HEK293T (cell line): ENCODE measurements around the gene KCNK7.

Experiments used
- CTCF ChIA-PET: fragments of 350-600 bp; formaldehyde crosslinking; extraction: SDS; loops from one replicate; lab custom pipeline; 2021; ENCODE audit warnings: antibody characterized with exemption, inconsistent platforms; lab: Yijun Ruan, JAX
- POLR2A ChIA-PET: fragments of 350-600 bp; formaldehyde crosslinking; extraction: SDS; loops from one replicate; lab custom pipeline; 2020; ENCODE audit warnings: antibody characterized with exemption, inconsistent platforms; lab: Yijun Ruan, JAX
- DNase-seq: peaks from one replicate; pipeline ENCODE4 v3.0.0; 2012; ENCODE audit warnings: mixed read lengths; ENCODE audit errors: extremely low spot score
- ARNT ChIP-seq: fragments of 450-650 bp; IDR thresholded peaks from 2 replicates; pipeline ENCODE4 v1.6.1; 2017; ENCODE audit warnings: mild to moderate bottlenecking
- BHLHE40 ChIP-seq: fragments of 450-650 bp; IDR thresholded peaks from 2 replicates; pipeline ENCODE4 v1.6.1; 2016; ENCODE audit warnings: mild to moderate bottlenecking, moderate library complexity, borderline replicate concordance
- CTBP1 ChIP-seq: fragments of 450-650 bp; IDR thresholded peaks from 2 replicates; pipeline ENCODE4 v1.6.1; 2016; ENCODE audit warnings: borderline replicate concordance
- ELF4 ChIP-seq: fragments of 450-650 bp; IDR thresholded peaks from 2 replicates; pipeline ENCODE4 v1.6.1; 2017; ENCODE audit warnings: antibody characterized with exemption
- FOXA1 ChIP-seq: fragments of 450-650 bp; IDR thresholded peaks from 2 replicates; pipeline ENCODE4 v1.6.1; 2016; ENCODE audit warnings: mild to moderate bottlenecking
- FOXK2 ChIP-seq: fragments of 450-650 bp; IDR thresholded peaks from 2 replicates; pipeline ENCODE4 v1.6.1; 2016; ENCODE audit warnings: mild to moderate bottlenecking
- FOXM1 ChIP-seq: fragments of 450-650 bp; IDR thresholded peaks from 2 replicates; pipeline ENCODE4 v1.6.1; 2017; ENCODE audit warnings: mild to moderate bottlenecking, borderline replicate concordance
- HDGF ChIP-seq: fragments of 450-650 bp; IDR thresholded peaks from 2 replicates; pipeline ENCODE4 v1.6.1; 2017; ENCODE audit warnings: antibody characterized with exemption, borderline replicate concordance
- L3MBTL2 ChIP-seq: fragments of 450-650 bp; conservative IDR thresholded peaks from 2 replicates; pipeline ENCODE4 v1.6.1; 2016; ENCODE audit warnings: mild to moderate bottlenecking
- LEF1 ChIP-seq: fragments of 450-650 bp; IDR thresholded peaks from 2 replicates; pipeline ENCODE4 v1.6.1; 2017; ENCODE audit warnings: mild to moderate bottlenecking, borderline replicate concordance
- NFRKB ChIP-seq: fragments of 450-650 bp; IDR thresholded peaks from 2 replicates; pipeline ENCODE4 v1.6.1; 2016; ENCODE audit warnings: mild to moderate bottlenecking, moderate library complexity
- PKNOX1 ChIP-seq: fragments of 450-650 bp; IDR thresholded peaks from 2 replicates; pipeline ENCODE4 v1.6.1; 2016
- SP1 ChIP-seq: fragments of 450-650 bp; IDR thresholded peaks from 2 replicates; pipeline ENCODE4 v1.6.1; 2017
- SUZ12 ChIP-seq: fragments of 450-650 bp; IDR thresholded peaks from 2 replicates; pipeline ENCODE4 v1.6.1; 2016; ENCODE audit warnings: mild to moderate bottlenecking
- TARDBP ChIP-seq: fragments of 450-650 bp; IDR thresholded peaks from 2 replicates; pipeline ENCODE4 v1.6.1; 2016
- ZNF384 ChIP-seq: fragments of 450-650 bp; IDR thresholded peaks from 2 replicates; pipeline ENCODE4 v1.6.1; 2016

The KCNK7 gene

GRCh38 chr11:65584106-65584505 is 11.5 kb downstream of the KCNK7 start:
- ChIA-PET CTCF (interaction anchor here (1.4 kb wide), 1 partner anchor 10 kb away, joined by 4 read pairs; no protein-coding TSS in a partner anchor), POLR2A (interaction anchor here (1.0 to 1.8 kb wide), 3 partner anchors 31 to 161 kb away, joined by 3 to 5 read pairs (median 4); partner anchors contain the start of genes NEAT1 and PCNX3)
- TF ChIP-seq FOXM1: no peak
- no peak for TF ChIP-seq L3MBTL2
- no peak for TF ChIP-seq NFRKB
- no peak for DNase-seq

- ChIA-PET CTCF (interaction anchor here (1.4 kb wide), 1 partner anchor 10 kb away, joined by 4 read pairs; no protein-coding TSS in a partner anchor), POLR2A (interaction anchor here (1.0 to 1.8 kb wide), 3 partner anchors 32 to 160 kb away, joined by 3 to 5 read pairs (median 4); partner anchors contain the start of genes NEAT1 and PCNX3)
- no peak for DNase-seq
- TF ChIP-seq LEF1: no peak
- no peak for TF ChIP-seq FOXA1
- TF ChIP-seq TARDBP: no peak
- TF ChIP-seq SP1: no peak
- no peak for TF ChIP-seq ZNF384
- no peak for TF ChIP-seq SUZ12
Measured at GRCh38 chr11:65583589-65583988, 12.0 kb downstream of the KCNK7 start.

- no peak for DNase-seq
- TF ChIP-seq LEF1 (no peak), SP1 (no peak), FOXK2 (no peak), BHLHE40 (no peak), ELF4 (no peak), ZNF384 (no peak), L3MBTL2 (no peak), FOXM1 (no peak), NFRKB (no peak), FOXA1 (no peak)
- POLR2A ChIA-PET: no interaction called here
- CTCF ChIA-PET: interaction anchor here (2.1 kb wide), 1 partner anchor 12 kb away, joined by 5 read pairs; no protein-coding TSS in a partner anchor
Measured at GRCh38 chr11:65581928-65582327, 13.7 kb downstream of the KCNK7 start.

GRCh38 chr11:65580756-65581155 is 14.8 kb downstream of the KCNK7 start:
- DNase-seq: no peak
- ChIA-PET POLR2A (no interaction called here), CTCF (interaction anchor here (0.6 kb wide), 1 partner anchor 249 kb away, joined by 4 read pairs; no protein-coding TSS in a partner anchor)
- TF ChIP-seq ARNT (no peak), L3MBTL2 (no peak), TARDBP (no peak), PKNOX1 (no peak), FOXA1 (no peak), FOXK2 (no peak), ZNF384 (no peak), BHLHE40 (no peak), SUZ12 (no peak), NFRKB (no peak), SP1 (no peak), FOXM1 (no peak), CTBP1 (no peak), HDGF (no peak), LEF1 (no peak), ELF4 (no peak)

GRCh38 chr11:65580031-65580692 is 15.4 kb downstream of the KCNK7 start:
- CTCF ChIA-PET: interaction anchor here (0.6 to 0.7 kb wide), 2 partner anchors 249 to 263 kb away, joined by 3 to 4 read pairs; no protein-coding TSS in a partner anchor
- POLR2A ChIA-PET: no interaction called here
- TF ChIP-seq BHLHE40 (no peak), LEF1 (no peak), NFRKB (no peak), ZNF384 (no peak), CTBP1 (no peak), TARDBP (no peak), PKNOX1 (no peak), L3MBTL2 (no peak), FOXK2 (no peak), ELF4 (no peak), HDGF (no peak), SUZ12 (no peak), ARNT (no peak), SP1 (no peak), FOXM1 (no peak), FOXA1 (no peak)
- no peak for DNase-seq

GRCh38 chr11:65579291-65579690 is 16.3 kb downstream of the KCNK7 start:
- ChIA-PET CTCF (interaction anchor here (0.7 kb wide), 1 partner anchor 262 kb away, joined by 3 read pairs; no protein-coding TSS in a partner anchor), POLR2A (no interaction called here)
- TF ChIP-seq CTBP1: no peak
- TF ChIP-seq ARNT: no peak
- TF ChIP-seq ZNF384: no peak
- no peak for TF ChIP-seq BHLHE40
- no peak for TF ChIP-seq FOXM1
- no peak for TF ChIP-seq SP1
- TF ChIP-seq PKNOX1: no peak
- no peak for TF ChIP-seq FOXA1
- no peak for TF ChIP-seq FOXK2
- no peak for TF ChIP-seq TARDBP
- no peak for TF ChIP-seq NFRKB
- no peak for TF ChIP-seq SUZ12
- DNase-seq: no peak
